HG03025 (cell line): Measurements from ENCODE around the gene GINS2.

ENCODE experiments used
- ATAC-seq: cut with Tn5 transposase; IDR thresholded peaks from one replicate; pipeline ENCODE4 v1.9.1; 2021; ENCODE audit warnings: mild to moderate bottlenecking, moderate library complexity; ENCODE audit not compliant: unreplicated experiment, low FRiP score

GINS2 gene

GRCh38 chr16:85657267-85657650, 31.5 kb downstream of the GINS2 start:
- no peak for ATAC-seq

GRCh38 chr16:85656351-85657266, 32.1 kb downstream of the GINS2 start:
- ATAC-seq: no peak

GRCh38 chr16:85655216-85656129, 33.3 kb downstream of the GINS2 start:
- ATAC-seq: no peak

- no peak for ATAC-seq
Measured at GRCh38 chr16:85654251-85655095, 34.3 kb downstream of the GINS2 start.

- ATAC-seq: no peak
Measured at GRCh38 chr16:85653290-85653891, 35.4 kb downstream of the GINS2 start.

GRCh38 chr16:85652431-85653221, 36.1 kb downstream of the GINS2 start:
- ATAC-seq: no peak

GRCh38 chr16:85651629-85652430, 36.9 kb downstream of the GINS2 start:
- ATAC-seq: no peak

- no peak for ATAC-seq
Measured at GRCh38 chr16:85650844-85651628, 37.7 kb downstream of the GINS2 start.

- no peak for ATAC-seq
Measured at GRCh38 chr16:85650135-85650843, 38.5 kb downstream of the GINS2 start.

- no peak for ATAC-seq
Measured at GRCh38 chr16:85649411-85650134, 39.2 kb downstream of the GINS2 start.

- ATAC-seq: no peak
Measured at GRCh38 chr16:85648805-85649204, 39.9 kb downstream of the GINS2 start.

GRCh38 chr16:85648070-85648714, 40.6 kb downstream of the GINS2 start:
- ATAC-seq: no peak

GRCh38 chr16:85646976-85647375, 41.8 kb downstream of the GINS2 start:
- no peak for ATAC-seq

- no peak for ATAC-seq
Measured at GRCh38 chr16:85646358-85646907, 42.3 kb downstream of the GINS2 start.

GRCh38 chr16:85645021-85645589, 43.6 kb downstream of the GINS2 start:
- ATAC-seq: no peak
